Body of pancreas (tissue), 4 donors: Measurements from ENCODE around the gene ATOH8.

Experiments used
- CTCF ChIP-seq, 7 experiments: fragments of 450-650 bp in 4 of 7; fragments of 200-600 bp in 3 of 7; sonication (generic) in 3 of 7; IDR thresholded peaks; one replicate each; pipeline ENCODE4 v1.5.1; 2016 to 2019; ENCODE audit warnings: antibody characterized with exemption in 7 of 7
- POLR2A ChIP-seq, 3 donors: fragments of 450-650 bp; IDR thresholded peaks; one replicate each; pipeline ENCODE4 v1.6.1; 2016; ENCODE audit warnings: antibody characterized with exemption in 3 of 3, mild to moderate bottlenecking in 2 of 3

GRCh38 chr2:85791704-85792565, 38.1 kb downstream of the ATOH8 start:
- TF ChIP-seq CTCF (IDR thresholded peaks at IDR 0.05) (no peak), POLR2A (IDR thresholded peaks at IDR 0.05) (no peak)
